HG03442 (cell line): ENCODE measurements around the gene HGS.
A peak's percentile ranks its signal among the peaks of the same experiment; 100 is the strongest.

Experiments used
- ATAC-seq: cut with Tn5 transposase; IDR thresholded peaks from one replicate; pipeline ENCODE4 v1.9.1; 2021; ENCODE audit warnings: mild to moderate bottlenecking, moderate library complexity; ENCODE audit not compliant: unreplicated experiment

The HGS gene

GRCh38 chr17:81684442-81684911 lies 666 bp downstream of the HGS start:
- no peak for ATAC-seq

GRCh38 chr17:81685108-81685507 lies 1.3 kb downstream of the HGS start:
- ATAC-seq, result no peak

- no peak for ATAC-seq
Observed at GRCh38 chr17:81686614-81687013, 2.8 kb downstream of the HGS start.

GRCh38 chr17:81687770-81688541 lies 4.1 kb downstream of the HGS start:
- ATAC-seq, result no peak

DNA sequence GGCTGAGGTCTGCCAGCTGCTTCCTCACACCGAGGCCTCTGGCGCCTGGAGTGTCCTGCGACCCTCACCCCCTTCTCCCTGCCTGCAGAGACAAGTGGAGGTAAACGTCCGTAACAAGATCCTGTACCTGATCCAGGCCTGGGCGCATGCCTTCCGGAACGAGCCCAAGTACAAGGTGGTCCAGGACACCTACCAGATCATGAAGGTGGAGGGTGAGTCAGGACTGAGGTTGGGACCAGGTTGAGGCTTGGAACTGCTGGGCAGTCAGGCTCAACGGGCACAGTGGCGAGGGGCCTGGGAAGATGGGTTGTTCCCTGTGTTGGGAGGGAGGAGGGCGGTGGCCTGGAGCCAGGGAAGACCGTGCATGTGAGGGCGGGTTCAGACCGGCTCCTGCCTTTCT lies 4.8 kb downstream of the HGS start:
- no peak for ATAC-seq

DNA sequence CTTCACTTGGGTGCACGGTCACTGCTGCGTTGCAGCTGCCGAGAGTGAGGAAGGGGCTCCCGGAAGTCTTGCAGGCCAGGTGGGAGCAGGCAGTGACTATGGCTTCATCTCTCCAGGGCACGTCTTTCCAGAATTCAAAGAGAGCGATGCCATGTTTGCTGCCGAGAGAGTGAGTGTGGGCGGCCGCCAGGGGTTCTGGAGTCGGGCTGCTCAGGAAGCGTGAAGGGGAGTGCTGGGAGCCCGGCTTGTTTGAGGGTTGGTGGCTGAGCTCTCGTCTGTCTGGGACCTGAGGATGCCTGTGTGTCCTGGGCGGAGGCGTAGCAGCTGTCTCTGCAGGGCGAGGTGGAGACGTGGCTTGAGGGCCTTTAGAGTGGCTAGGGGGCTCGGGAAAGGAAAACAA lies 6.3 kb downstream of the HGS start:
- no peak for ATAC-seq

- no peak for ATAC-seq
Observed at GRCh38 chr17:81690549-81690948, 6.7 kb downstream of the HGS start.

DNA sequence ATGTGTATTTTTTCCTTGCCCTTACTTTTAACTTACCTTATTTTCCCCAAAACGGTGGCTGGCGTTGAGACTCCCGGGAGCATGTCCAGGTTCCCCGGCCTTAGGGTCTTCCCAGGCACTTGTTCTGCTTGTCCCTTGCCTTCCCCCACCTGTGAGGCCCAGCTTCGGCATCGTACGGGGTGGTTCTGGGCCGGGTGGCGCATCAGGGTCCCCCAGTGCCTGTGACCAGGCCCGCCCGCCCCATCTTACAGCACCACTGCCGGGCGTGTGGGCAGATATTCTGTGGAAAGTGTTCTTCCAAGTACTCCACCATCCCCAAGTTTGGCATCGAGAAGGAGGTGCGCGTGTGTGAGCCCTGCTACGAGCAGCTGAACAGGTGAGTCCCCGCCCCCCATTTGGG lies 7.4 kb downstream of the HGS start:
- no peak for ATAC-seq

- no peak for ATAC-seq
Observed at GRCh38 chr17:81691608-81692007, 7.8 kb downstream of the HGS start.

- ATAC-seq, result no peak
Observed at GRCh38 chr17:81693509-81694210, 9.8 kb downstream of the HGS start.

DNA sequence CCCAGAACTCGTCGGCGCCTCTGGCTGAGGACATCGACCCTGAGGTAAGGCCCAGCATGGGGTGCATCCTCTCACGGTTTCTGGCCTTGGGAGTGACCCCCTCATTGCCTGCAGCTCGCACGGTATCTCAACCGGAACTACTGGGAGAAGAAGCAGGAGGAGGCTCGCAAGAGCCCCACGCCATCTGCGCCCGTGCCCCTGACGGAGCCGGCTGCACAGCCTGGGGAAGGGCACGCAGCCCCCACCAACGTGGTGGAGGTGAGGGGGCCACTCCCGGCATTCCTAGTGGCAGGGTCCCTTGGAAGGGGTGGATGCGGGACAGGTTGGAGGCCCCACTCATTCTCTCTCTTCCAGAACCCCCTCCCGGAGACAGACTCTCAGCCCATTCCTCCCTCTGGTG lies 11.0 kb downstream of the HGS start:
- ATAC-seq, result no peak

DNA sequence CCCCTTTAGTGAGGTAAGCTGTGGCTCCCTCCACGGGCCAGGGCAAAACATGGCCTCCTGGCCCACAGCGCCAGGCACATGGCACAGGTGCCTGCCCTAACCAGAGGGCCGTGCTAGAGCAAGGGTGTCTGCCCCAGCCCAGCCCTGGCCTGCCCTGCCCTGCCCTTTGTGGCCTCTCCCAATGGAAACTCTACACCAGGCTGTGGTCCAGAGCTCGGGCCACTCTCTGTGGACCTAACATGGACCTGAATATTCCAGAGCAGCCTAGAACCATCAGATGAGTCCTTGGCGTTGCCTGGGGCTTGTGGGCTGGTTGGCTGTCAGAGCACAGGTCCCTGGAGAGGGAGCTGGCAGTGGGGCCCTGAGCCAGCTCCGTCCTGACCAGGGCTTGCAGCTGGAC lies 11.4 kb downstream of the HGS start:
- ATAC-seq, result no peak

DNA sequence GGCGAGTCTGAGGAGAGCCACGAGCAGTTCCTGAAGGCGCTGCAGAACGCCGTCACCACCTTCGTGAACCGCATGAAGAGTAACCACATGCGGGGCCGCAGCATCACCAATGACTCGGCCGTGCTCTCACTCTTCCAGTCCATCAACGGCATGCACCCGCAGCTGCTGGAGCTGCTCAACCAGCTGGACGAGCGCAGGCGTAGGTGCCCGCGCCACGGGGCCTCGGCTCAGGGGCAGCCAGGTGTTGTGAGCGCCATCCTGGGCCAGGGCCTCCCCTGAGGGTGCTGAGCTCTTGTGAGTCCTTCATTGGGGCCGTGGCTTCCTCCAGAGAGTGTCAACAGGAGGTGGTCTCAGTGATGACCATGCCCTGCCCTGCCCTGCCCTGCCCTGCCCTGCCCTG lies 12.0 kb downstream of the HGS start:
- ATAC-seq, result no peak

- ATAC-seq, result no peak
Observed at GRCh38 chr17:81696218-81696941, 12.6 kb downstream of the HGS start.

DNA sequence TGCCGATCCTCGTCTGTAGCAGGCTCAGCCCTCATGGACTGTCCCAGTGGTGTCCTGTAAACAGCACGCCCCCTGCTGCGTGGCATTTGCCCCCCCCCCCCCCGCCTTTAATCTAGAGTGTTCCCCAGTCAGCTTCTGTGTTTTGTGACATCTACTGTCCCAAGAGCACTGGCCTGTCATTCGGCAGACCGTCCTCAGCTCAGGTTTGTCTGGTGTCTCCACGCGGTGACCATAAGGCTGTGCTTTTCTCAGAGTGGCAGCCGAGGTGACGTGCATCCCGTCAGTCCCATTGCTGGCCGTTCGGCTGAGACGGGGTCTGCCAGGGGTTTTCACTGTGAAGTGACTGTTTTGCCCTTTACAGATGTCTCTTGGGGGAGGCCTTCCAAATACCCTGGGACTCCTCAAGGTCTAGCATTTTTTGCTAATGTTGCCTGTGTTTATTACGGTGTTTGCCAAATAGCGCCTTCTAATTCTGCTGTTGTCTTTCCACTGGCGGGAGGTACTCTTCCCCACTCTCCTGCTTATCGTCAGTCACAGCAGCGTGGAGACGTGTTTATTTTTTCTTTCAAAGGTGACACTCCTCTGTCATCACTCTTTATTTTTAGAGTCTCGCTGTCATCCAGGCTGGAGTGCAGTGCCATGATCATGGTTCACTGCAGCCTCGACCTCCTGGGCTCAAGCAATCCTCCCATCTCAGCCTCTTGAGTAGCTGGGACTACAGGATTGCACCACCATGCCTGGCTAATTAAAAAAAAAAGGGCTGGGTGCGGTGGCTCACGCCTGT lies 13.6 kb downstream of the HGS start:
- ATAC-seq, result no peak

DNA sequence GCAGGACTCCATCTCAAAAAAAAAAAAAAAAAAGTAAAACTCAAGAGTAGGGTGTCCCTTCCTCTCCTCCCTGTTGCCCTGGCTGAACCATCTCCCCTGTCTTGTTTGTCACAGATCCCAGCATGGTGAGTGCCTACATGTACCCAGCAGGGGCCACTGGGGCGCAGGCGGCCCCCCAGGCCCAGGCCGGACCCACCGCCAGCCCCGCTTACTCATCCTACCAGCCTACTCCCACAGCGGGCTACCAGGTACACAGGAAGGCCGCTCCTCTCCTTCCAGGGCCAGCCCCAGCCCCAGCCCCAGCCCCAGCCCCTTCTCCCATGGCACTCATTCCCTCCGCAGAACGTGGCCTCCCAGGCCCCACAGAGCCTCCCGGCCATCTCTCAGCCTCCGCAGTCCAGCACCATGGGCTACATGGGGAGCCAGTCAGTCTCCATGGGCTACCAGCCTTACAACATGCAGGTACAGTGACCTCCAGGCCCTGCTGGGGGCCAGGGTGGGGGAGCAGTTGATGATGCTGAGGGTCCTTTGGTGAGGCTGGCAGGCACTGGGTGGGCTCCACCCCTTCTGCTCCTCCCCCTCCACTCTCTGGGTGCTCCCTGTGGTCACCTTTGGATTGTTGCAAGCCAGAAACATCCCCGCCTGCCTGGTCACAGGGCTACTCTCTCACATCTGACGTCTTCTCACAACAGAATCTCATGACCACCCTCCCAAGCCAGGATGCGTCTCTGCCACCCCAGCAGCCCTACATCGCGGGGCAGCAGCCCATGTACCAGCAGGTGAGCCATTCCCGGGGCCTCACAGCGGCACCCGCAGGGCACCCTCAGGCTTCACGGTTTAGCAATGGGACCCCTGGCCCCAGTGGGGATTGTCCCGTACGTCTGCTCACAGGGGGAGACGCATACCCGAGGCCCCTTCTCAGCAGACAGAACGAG lies 16.8 kb downstream of the HGS start:
- ATAC-seq, result no peak

DNA sequence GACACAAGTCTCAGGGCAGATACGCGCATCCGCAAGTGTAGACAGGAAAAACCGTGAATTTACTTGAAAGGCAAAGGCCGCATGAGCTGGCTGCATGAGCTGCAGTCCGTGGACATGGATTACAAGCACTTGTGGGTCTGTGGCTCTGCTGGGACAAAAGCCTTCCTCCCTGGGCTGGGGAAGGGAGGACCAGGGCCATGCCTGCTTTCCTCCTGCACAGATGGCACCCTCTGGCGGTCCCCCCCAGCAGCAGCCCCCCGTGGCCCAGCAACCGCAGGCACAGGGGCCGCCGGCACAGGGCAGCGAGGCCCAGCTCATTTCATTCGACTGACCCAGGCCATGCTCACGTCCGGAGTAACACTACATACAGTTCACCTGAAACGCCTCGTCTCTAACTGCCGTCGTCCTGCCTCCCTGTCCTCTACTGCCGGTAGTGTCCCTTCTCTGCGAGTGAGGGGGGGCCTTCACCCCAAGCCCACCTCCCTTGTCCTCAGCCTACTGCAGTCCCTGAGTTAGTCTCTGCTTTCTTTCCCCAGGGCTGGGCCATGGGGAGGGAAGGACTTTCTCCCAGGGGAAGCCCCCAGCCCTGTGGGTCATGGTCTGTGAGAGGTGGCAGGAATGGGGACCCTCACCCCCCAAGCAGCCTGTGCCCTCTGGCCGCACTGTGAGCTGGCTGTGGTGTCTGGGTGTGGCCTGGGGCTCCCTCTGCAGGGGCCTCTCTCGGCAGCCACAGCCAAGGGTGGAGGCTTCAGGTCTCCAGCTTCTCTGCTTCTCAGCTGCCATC lies 17.7 kb downstream of the HGS start:
- ATAC-seq, result no peak

- peak; percentile 81 for ATAC-seq
Observed at GRCh38 chr17:81702934-81703746, 19.3 kb downstream of the HGS start, which contains the start of gene MRPL12. MRPL12 (plus strand) TSS chr17:81703367; CDS start chr17:81703502, 135 bp downstream.
